GM12892 (cell line): Measurements from ENCODE around the gene KISS1. TPM values are rescaled to one million over a fixed set of nuclear protein-coding genes. Genes with fewer than 3 reads are reported as not detected.
"Not testable (repeated sequence)": the region's sequence is repeated elsewhere in the genome, so short reads cannot be mapped to it uniquely, and the experiment has no call there.

ENCODE experiments used
- DNase-seq: peaks from one replicate; pipeline ENCODE4 v3.0.0; 2011; ENCODE audit not compliant: insufficient read length
- FAIRE-seq: peaks from 2 replicates; lab custom pipeline; 2011; peaks lifted over from hg19 to GRCh38; lab: Jason Lieb, UNC
- POLR2A ChIP-seq: IDR thresholded peaks from 2 replicates; pipeline ENCODE4 v1.6.1; 2011; ENCODE audit warnings: low read depth, low read length, control low read depth
- POLR2AphosphoS5 ChIP-seq: IDR thresholded peaks from 2 replicates; pipeline ENCODE4 v1.6.1; 2011; ENCODE audit warnings: low read depth, low read length, control low read depth
- TAF1 ChIP-seq: IDR thresholded peaks from 2 replicates; pipeline ENCODE4 v1.6.1; 2011; ENCODE audit warnings: low read depth, mild to moderate bottlenecking, control low read depth, low read length, borderline replicate concordance
- polyA plus RNA-seq: library from polyadenylated mRNA; unstranded; fragments of >200 nt; gene quantifications from one replicate; pipeline ENCODE4 v1.2.1, GENCODE V29; 2012; ENCODE audit warnings: missing spikeins, inconsistent platforms; ENCODE audit not compliant: missing spikeins

The KISS1 gene, protein sequence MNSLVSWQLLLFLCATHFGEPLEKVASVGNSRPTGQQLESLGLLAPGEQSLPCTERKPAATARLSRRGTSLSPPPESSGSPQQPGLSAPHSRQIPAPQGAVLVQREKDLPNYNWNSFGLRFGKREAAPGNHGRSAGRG
- not detected for polyA plus RNA-seq

- FAIRE-seq (no peak), DNase-seq (no peak)
- TF ChIP-seq TAF1 = no peak
- TF ChIP-seq POLR2AphosphoS5 = no peak
- no peak for TF ChIP-seq POLR2A
Observed at GRCh38 chr1:204196068-204196795, at the start of gene KISS1. KISS1 (minus strand) TSS chr1:204196491; CDS start chr1:204192876, 3,615 bp downstream.

DNA sequence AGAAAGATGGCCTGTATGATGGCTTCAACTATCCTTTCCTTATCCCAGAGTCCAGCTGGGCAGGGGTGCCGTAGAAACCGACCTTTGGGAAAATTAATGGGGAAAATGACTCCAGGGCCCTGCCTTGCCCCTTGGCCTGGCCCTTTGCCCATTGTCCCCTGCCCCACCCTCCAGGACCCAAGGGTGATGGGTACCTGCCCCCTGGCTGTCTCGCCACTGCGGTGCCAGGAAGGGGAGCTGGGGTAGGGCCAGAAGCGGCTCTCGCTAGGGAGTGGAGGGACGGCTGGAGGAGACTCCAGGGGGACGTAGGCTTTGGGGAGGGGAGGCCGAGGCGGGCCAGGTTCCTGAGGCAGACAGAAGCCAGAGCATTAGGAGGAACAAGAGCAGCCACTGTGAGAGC, 46.6 kb upstream of the KISS1 start:
- DNase-seq (no peak), FAIRE-seq (no peak)
- no peak for TF ChIP-seq TAF1
- no peak for TF ChIP-seq POLR2AphosphoS5
- TF ChIP-seq POLR2A = no peak

DNA sequence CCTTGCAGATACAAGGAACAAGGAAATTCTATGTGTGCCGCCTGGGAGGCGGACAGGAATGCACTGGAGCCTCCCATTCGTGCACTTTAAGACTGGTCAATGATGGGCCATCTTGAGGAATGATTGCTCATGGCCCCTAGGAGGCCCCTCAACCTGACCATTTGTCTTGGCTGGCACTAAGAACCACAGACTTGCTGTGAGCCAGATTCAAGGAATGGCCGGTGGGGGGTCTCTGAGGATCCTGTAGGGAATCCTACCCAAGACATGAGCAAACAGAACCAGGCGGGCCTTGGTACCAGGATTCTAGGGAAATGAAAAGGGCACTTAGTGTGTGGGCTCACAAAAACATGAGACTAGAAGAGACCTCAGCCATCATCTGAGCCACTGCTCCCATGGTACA, 45.6 kb upstream of the KISS1 start:
- DNase-seq (no peak), FAIRE-seq (no peak)
- TF ChIP-seq TAF1 = no peak
- no peak for TF ChIP-seq POLR2AphosphoS5
- no peak for TF ChIP-seq POLR2A

- FAIRE-seq (no peak), DNase-seq (no peak)
- TF ChIP-seq TAF1 (no peak), POLR2AphosphoS5 (no peak), POLR2A (no peak)
Observed at GRCh38 chr1:204241050-204241449, 44.8 kb upstream of the KISS1 start.

GRCh38 chr1:204240233-204240632, 43.9 kb upstream of the KISS1 start:
- no peak for DNase-seq
- TF ChIP-seq TAF1 (no peak), POLR2AphosphoS5 (no peak), POLR2A (no peak)
- FAIRE-seq = no peak

DNA sequence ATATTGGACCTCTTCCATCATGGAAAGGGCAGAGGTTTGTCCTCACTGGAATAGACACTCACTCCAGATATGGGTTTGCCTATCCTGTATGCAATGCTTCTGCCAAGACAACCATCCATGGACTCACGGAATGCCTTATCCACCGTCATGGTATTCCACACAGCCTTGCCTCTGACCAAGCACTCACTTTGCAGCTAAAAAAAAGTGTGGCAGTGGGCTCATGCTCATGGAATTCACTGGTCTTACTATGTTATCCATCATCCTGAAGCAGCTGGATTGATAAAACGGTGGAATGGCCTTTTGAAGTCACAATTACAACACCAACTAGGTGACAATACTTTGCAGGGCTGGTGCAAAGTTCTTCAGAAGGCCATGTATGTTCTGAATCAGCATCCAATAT, 43.1 kb upstream of the KISS1 start:
- not testable (repeated sequence) for FAIRE-seq, DNase-seq

- DNase-seq, FAIRE-seq: not testable (repeated sequence)
Observed at GRCh38 chr1:204238520-204238919, 42.2 kb upstream of the KISS1 start.

DNA sequence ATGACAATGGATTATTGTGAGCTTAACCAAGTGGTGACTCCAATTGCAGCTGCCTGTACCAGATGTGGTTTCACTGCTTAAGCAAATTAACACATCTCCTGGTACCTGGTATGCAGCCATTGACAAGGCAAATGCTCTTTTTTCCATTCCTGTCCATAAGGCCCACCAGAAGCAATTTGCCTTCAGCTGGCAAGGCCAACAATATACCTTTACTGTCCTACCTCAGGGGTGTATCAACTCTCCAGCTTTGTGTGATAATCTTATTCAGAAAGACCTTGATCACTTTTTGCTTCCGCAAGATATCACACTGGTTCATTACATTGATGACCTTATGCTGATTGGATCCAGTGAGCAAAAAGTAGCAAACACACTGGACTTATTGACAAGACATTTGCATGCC, 41.2 kb upstream of the KISS1 start:
- DNase-seq, FAIRE-seq: not testable (repeated sequence)

DNA sequence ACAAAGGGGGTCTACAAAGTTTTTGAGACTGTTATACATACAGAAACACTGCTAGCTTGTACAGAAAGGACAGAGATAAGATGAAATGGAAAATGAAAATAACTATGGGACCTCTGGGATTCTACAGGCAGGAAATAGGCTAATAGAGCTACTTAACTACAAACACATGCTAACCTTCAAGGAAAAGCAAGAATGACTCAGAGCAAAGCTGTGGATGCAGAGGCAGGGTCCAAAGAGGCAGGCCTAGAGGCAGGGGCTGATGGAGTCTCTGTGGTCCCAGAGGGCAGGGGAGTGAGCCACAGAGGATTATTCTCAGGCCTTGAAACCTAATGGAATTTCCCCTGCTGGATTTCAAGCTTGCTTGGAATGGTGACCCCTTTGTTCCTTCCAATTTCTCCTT, 36.2 kb upstream of the KISS1 start:
- FAIRE-seq (no peak), DNase-seq (no peak)
- TF ChIP-seq POLR2AphosphoS5 (no peak), POLR2A (no peak), TAF1 (no peak)

DNA sequence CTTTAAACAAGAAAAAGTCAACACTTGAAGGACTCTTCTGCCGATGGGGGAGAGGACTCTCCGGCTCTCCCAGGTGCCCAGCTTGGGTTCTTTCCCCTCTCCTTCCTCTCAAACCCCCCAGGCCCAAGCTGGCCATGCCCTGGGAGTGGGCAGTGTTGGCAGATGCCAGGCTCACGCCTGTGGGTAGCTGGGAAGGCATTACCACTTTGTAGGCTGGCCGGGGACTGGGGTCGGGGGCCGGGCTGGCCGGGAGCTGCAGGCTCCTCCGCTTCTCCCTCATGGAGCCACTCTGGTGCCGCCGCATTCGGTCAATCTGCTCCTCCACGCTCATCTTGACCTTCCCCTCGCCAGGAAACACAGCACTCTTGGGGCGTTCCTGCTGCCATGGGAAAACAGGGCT, 33.9 kb upstream of the KISS1 start:
- FAIRE-seq (no peak), DNase-seq (no peak)
- TF ChIP-seq POLR2A (no peak), POLR2AphosphoS5 (no peak), TAF1 (no peak)

- DNase-seq (no peak), FAIRE-seq (no peak)
- TF ChIP-seq POLR2A = no peak
- TF ChIP-seq TAF1 = no peak
- TF ChIP-seq POLR2AphosphoS5 = no peak
Observed at GRCh38 chr1:204228896-204229295, 32.6 kb upstream of the KISS1 start.

DNA sequence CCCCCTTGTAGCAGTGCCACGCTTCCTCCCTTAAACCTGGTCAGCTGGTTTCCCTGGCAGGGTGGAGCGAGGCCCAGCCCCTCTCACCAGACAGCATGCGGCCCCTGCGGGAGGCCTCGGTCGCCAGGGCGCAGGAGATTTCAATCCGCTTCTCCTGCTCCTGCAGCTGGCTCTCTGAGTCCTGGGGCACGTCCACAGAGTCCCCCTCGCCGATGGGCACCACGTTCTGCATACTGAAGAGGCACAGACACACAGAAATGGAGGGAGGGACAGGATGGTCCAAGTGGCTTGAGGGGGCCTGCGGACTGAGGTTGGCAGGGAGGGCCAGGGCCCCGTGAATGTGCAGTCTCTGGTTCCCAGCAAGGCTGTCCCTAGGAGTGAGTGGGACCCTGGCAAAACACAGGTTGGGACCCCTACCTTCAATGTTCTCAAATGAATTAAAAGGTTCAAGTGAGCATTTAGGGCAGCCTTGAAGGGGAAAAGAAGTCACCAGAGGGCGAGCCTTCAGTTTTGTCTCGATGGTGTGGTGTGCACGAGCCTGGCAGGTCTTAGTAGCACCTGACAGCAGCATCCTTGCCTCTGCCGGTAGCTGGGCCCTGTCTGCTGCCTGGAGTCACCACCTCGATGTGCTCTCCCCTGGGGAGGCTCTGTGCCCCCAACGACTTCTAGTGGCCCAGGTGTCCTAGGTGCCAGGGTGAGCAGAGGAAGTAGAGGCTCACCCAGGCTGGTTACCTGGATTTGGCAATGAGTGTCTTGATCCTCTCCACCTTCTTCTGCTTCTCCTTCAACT, 31.9 kb upstream of the KISS1 start:
- no peak for FAIRE-seq
- TF ChIP-seq POLR2AphosphoS5 (no peak), POLR2A (no peak), TAF1 (no peak)
- DNase-seq = no peak
